IPS-NIHi7 (cell line): ENCODE results near the gene LNX2.

ENCODE experiments used
- DNase-seq: peaks from one replicate; pipeline ENCODE4 v3.0.0; 2012; ENCODE audit warnings: mixed read lengths; ENCODE audit errors: extremely low spot score

Gene LNX2

DNA sequence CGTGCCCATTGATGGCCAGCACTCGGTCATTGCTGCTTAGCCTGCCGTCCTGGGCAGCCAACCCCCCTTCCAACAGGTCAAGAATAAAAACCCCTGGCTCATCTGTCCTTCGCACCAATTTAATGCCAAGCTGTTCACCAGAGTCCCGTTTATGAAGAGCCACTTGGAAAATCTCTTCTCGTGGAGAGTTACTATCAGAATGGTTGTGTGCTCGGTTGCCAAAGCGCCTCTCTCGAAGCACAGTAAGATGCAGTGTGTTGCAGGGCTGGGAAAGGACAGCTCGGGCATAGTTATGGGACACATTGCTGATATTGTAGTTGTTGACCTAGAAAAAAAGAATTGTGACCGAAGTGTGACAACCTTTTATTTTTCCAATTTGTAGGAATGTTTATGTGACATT lies 57.9 kb downstream of the LNX2 start:
- no peak for DNase-seq

DNA sequence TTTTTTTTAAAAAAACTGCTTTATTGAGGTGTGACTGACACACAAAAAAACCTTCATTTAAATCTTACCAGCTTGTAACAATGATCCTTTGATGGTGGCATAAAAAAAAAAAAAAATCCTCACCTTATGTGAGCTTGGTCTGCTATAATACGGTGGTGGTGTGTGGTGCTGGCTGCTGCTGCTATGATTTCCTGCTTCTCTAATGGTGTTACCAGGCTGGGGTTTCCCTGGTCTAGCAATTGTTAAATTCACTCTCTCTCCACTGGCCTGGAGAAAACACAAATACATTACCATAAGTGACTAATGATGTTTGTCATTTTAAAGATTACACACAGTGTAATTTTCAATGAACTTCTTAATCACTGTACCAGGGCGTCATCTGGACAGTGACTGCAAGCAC lies 60.6 kb downstream of the LNX2 start:
- no peak for DNase-seq

DNA sequence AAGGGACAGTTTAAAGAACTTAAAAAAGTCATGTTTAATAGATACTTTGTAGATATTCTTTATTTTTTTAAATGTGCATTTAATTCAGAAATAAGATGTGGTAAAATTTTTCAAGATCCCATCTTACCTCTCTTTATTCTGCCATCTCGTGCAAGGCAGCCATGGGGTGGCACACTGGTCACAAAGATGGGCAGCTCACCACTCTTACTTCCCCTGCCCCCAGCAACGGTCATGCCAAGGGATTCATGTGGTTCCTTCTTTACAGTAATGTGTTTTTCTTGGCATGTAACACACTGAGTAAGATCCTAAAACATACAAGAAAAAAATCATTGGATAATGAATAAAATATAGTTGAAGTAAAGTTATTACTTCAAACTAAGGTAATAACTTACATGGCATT lies 64.2 kb downstream of the LNX2 start:
- no peak for DNase-seq

DNA sequence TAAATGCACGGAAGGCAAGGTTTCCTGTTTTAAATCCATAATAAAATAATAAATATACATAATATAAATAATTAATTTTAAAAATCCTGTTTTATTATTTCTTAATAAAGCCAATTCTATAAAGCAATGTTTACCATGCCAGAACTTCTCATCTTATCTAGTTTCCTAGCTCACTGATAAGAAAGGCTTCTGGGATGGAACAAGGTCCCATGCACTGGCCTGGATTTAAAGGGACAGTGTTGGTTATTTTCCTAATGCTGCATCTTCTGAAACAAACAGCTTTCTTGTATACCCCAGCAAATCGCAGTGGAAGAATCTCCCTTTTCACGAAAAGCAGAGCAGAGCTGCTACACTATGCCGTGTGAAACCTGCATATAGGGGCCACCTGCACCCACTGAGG lies 68.8 kb downstream of the LNX2 start:
- DNase-seq = no peak

DNA sequence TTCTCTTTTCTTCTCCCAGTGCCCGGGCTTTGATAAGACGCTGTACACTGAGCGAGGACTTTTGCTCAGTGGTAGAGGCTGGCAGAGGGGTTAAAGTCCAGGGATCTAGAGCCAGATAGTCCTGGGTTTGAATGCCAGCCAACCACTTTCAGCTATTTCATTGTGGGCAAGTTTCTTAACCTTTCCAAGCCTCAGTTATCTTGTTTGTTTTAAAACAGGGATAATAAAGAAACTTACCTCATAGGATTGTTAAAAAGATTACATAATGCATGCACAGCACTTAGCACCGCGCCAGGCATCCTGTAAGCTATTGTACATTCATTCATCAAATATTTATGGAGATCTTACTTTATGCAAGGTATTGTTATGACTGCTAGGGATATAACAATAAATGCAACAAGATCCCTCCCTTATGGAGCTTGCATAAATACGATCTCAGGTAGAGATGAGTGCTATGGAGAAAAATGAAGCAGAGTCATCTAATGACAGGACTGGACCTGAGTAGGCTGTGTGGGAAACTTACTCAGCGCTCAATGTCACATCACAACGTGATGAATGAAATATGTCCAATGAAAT lies 70.8 kb downstream of the LNX2 start:
- DNase-seq = no peak

DNA sequence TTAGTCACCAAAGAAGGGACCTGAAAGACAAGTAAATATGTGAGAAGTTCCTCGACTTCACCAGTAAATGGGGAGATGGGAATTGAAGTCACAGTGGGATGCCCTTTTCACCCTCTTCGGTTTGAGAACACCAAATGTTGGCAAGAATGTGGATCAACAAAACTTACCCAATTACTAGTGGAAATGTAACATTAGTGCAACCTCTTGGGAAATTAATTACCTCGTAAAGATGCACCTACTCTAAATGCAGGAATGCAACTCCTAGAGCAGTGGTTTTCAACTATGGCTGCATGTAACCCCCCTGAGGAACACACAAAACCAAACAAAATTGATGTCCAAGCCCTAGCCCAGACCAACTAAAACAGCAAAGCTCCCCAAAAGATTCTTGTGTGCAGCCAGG lies 78.1 kb downstream of the LNX2 start:
- DNase-seq = no peak

DNA sequence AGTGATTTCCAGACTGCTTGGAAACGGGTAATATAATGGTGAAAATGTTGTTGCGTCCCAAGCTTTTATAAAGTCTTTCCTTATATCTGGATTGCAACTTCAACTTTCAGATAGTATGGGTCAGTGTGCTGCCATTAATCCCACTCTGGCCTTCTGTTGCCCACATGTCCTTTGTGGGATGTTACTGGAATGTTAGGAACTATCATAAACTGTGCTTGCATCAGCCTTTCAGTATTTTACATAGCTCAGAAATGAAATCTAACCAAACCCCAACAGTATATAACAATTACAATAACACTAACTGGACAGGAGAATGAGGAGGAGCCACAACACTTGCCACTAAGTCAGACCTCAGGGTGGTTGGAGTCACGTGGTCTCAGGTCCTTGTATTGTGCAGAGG lies 78.9 kb downstream of the LNX2 start:
- DNase-seq = no peak

DNA sequence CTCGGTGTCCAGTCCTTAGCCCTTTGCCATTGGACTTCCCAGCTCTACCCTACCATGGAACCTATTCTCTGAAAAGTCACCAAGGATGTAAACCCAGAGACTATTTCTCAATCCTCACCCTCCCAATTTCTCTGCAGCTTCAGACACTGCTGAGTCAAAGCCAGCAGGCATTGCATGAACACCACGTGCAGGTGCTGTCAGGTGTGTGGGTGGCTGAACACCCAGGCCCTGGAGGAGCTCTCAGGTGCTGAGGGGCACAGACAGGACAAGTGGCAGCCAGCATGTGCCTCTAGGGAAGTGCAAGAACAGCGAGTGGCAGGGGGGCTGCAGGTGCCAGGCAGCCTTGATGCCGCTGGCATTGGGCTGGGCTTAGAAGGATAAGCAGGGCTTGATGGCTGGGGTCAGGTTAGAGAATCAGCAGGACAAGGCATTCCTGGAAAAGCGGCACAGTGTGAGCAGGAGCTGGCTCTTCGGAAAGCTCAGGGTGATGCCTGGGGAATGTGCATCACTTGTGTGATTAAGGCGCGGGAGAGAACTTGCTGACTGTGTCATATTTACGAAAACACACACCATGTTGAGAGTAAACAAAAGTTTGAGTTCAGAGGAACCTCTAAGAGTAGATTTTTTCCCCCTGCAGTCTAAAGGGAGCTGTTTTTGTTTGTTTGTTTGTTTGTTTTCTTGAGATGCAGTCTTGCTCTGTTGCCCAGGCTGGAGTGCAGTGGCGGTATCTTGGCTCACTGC lies 83.8 kb downstream of the LNX2 start:
- no peak for DNase-seq

DNA sequence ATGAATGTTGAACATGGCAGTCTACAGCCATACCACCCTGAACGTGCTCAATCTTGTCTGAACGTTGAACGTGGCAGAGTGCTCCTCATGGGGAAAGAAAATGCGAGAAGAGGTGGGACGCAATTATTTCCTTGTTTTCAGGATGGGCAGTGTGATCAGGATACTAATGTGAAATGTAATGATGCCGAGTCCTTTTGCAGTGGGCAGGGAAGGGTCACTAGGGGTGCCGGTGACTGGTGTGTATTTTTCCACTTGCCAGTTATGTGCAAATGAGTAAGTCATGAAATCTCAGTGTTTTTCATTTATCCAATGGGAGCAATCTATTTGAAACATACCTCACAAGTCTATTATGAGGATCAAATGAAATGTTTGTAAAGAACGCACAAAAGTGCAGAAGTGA lies 84.8 kb downstream of the LNX2 start:
- no peak for DNase-seq

DNA sequence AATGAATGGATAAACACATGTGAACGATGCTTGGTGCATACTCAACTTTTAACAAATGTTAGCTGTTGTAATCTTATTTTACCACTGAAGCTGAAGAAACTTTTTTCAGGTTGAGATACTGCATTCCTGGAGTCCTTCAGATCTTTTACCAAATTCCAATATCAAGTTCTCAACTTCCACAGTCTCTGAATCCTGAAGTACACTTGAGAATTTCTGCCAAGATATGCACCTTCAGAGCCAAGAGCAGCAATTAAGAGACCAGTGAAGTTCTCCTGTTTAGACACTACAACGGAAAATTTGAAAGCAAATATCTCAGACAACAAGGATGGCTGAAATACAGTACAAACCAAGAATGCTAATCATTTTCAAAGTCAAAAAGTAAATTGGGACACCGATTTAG lies 85.3 kb downstream of the LNX2 start:
- DNase-seq = no peak

DNA sequence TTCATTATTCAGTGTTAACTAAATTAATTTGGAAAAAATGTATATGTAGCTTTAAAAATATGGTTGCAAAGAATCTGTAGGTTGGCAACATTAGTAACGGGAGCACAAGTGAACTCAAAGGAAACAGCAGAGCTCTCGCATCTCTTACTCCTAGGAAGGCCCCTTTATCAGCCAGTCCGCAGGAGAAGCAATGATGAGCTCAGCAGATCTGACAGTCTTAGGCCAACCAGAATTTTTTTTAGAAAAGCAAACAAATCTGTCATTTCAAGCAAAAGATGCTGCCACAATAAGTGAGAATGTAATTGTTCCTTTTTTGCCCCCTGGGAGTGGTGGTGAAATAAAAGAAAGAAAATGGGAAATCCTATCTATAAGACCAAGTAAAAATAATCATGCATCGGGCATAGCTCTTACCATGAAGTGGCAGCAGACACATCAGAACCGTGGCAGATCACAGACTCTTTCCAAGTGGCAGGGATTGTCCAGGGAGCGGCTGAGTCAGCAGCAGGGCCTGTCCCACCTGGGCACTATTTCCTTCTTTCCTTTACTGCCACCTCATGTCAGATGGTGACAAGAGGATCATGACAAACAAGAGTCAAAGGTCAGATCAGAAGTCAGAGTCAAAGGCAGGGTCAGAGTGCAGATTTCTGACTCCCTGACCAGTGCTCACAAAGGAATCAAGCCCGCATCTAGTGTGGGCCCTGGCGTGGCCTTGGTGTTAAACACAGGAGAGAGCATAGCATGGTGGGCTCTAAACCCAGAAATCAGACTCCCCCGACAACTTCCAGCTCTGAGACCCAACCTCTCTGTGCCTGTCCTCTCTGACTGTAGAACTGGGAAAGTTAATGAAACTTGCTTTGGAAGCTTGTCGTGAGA lies 86.0 kb downstream of the LNX2 start:
- DNase-seq = no peak

DNA sequence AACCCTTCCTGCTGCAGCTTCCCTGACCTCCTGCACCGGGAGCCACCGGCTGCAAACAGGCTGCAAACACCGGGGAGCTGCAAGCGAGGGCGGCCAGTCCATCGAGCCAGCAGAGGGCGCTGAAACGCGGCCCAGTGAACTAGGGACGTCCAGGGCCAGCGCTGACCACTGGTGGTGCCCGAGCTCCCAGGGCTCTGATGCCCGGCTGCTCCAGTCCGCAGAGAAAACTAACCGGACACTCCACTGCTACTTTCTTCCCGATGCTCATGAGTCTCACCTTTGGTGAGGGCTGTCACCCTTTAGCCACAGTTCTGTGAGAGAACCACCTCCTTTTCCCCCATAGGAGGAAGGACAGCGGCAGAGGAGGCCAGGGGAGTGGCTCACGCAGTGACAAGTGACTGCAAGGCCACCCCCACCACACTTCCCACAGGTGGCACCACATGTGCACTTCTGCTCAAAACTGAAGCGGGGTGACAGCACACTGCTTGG lies 87.1 kb downstream of the LNX2 start:
- peak; percentile 90 for DNase-seq

DNA sequence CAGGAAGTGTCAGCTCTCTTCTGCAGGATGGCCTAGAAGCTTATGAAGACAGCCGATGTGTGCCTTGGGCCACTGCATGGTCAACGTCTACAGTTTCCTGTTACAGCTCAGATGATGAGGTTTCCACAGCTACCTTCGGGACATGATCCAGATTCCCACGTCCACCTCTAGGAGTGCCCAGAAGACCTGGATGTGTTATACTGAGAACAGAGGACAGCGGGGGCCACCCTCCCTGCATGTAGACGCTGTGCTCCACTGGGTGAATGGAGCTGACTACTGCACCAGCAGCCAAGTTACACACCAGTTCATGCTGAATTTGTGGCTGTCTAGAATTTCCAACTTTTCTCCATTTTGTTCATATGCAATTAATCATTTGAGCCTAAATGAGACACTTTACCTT lies 91.4 kb downstream of the LNX2 start:
- DNase-seq = no peak

DNA sequence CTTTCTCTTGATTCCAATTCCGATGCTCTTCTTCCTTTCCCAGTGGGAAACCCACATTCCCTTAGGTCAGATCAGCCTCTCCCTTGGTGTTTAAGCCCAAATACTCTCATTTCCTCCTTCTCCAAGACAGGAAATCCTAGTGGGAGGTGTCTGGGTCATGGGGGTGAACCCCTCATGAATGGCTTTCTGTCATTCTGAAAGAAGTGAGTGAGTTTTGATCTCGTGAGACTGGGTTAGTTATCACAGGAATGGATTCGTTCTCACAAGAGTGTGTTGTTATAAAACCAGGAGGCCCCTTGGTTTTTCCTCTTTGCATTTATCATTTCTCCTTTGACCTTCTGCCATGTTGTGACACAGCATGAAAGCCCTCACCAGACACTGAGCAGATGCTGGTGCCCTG lies 93.8 kb downstream of the LNX2 start:
- DNase-seq = no peak

DNA sequence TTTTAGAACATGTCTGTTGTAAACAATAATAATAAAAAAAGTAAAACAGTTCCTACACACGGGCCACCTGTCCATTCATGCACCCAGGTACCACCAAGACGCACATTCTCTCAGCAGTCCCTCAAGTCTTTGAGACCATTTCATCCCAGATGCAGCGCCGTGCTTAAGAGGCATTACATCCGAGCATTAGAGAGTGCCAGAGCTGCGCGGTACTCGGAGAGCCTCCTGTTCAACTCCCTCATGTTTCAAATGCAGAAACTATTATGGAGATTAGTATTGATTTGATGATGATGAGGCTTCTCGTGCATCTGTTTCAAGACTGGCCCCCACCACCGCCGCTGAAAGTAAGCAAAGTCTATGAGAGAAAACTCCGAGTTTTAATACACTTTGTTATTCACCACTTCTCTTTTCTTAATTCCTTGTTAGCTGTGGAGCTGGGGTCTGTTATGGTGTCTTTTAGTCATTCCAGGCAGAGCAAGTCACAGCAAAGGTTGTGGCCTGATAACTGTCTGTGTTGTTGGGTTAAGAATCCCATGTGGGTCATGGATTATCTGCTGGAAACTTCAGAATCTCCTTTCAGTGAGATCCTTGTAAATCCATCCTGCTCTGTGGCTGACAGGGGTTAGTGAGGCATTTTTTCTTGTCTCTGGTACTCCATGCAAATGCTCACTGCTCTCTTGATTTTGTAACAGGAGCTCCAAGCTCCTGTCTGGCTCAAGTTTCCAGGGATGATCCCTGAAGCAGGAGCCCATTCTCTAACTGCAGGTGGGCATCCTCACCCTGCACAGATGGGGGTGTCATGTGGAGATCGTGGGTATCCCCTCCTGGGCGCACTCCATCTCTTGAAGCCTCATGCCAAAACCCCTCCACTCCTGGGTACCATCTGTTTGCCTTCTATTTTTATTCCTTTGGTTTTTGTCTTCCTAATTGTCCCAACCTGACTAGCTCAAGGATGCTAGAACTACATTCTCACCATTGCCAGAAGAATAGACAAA lies 95.1 kb downstream of the LNX2 start:
- no peak for DNase-seq

DNA sequence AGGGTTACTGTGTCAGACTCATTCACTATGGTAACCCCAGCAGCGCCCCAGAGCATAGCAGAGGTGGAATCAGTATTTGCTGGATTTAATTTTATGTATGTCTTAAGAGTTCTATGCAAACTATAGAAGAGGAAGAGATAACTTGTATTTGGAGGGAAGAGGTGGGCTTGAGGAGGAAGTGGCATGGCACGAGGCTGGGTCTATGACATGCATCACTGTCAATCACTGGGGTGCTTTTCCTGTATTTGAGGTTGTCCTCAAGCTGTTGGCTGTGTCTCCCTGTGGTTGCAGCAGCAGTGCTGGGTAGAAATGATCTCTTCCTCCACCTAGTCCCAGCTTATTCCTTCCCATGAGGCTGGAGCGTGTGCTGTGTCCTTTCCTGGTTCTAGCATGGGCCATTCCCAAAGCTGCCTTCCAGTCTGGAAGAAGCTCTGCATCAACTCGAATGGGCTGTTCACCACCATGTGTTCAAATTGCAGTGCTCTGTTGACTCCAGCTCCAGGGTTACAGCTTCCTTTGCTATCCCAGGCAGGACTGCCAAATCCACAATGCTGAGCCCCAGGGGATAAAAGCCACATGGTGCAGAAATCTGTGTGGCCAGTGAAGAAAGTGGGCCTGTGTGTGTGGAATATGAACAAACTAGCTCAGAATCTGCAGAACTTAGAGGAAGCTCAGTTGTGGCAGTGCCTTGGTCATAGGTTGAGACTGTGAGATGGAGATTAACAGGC lies 96.8 kb downstream of the LNX2 start:
- DNase-seq = no peak

DNA sequence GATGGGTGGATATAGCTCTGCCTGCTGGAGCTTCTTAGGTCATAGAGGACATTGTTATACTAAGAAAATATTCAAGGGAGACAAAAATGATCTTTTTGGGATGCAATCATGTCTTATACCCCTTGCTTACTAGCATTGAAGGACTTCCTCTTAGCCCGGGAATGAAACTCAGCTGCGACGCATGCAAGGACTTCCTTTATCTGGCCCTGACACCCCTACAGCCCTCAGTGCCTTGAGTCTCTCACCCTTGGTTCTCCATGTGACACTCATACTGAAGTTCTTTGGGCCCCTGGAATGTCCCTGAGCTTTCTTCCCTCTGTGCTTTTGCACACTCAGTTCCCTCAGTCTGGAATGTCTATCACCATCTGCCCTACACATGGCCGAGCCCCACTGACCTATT lies 97.5 kb downstream of the LNX2 start:
- no peak for DNase-seq

DNA sequence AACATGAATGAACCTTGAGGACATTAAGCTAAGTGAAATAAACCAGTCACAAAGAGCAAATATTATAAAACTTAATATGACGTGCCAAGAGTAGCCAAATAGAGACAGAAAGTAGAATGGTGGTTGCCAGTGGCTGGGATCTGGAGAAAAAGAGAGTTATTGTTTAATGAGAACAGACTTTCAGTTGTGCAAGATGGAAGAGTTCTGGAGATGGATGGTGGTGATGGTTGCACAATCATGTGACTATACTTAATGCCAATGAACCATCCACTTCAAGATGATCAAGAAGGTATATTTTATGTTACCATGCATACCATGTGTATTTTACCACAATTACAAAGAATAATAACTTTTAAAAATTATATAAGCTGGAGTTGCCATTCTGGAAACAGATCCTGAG lies 104.2 kb downstream of the LNX2 start:
- no peak for DNase-seq

DNA sequence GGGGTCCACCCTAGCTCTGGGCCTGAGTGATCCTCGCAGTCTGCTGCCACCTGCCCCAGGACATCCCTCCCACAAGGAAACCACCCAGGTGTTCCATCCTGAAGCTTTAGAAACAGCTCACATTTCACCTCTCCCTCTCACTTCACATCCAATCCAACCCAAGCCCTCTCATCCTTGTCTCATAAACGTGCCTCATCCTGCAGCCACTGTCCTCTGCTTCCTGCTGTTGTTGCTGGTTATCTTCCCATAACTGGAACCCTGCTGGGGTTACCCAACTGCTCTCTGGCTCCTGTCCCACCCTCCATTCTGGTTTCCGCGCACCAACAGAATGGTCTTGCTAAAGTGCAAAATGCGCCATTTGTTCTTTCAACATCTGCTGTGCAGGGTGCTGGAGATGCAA lies 110.2 kb downstream of the LNX2 start:
- no peak for DNase-seq

DNA sequence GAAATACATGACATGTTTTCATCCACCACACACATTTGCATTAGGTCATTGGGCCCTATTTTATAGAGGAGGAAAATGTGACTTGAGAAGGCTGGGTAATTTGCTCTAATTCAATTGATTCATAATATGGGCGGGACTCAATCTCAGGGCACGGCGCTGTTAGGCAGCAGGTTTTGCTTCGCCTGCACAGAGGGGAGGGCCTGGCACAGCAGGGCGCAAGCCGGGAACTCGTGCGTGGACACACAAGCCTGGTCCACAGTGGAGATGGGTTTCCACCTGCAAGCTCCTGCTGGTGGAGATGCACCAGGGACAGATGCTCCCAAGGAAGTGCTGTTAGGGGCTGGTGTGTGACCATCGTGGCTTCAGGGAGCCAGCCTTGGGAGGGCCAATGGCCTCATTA lies 111.5 kb downstream of the LNX2 start:
- DNase-seq = no peak

DNA sequence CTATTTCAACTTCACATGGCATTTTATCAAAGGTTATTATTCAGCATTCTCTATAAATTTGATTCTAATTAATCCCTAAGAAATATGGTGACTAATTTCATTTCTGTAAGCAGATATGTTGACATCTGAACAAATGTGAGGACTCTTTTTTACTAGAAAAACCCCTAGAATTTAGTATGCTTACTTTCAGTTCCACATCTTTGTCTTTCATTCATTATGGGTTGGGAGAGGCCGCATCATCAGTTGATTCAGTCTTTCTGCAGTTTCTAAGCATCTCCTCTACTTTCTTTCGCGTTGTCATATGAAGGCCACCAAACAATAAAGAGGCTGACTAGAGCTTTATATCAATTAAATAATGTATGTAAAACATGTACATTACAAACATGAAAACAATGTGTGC lies 114.5 kb downstream of the LNX2 start:
- no peak for DNase-seq
